SU-DHL-6 (cell line): ENCODE results near the gene MIX23.

Experiments
- H2AFZ ChIP-seq: fragments of 200-600 bp; sonication (generic); 2 replicates; pipeline ENCODE4 v1.6.1; 2014; ENCODE audit warnings: low read depth, mild to moderate bottlenecking, moderate library complexity, mixed read lengths, antibody characterized with exemption, low read length; ENCODE audit not compliant: severe bottlenecking
- H3F3A ChIP-seq: fragments of 200-600 bp; shearing (Covaris generic); 2 replicates; pipeline ENCODE4 v1.6.0; 2016; ENCODE audit warnings: antibody characterized with exemption, mild to moderate bottlenecking; ENCODE audit not compliant: insufficient read depth
- H3K27ac ChIP-seq: fragments of 200-600 bp; sonication (generic); 2 replicates; pipeline ENCODE4 v1.5.1; 2016; ENCODE audit warnings: low read depth, mild to moderate bottlenecking, low read length, moderate library complexity, mixed read lengths
- H3K27me3 ChIP-seq: fragments of 200-600 bp; sonication (generic), shearing (Covaris generic); 2 replicates; pipeline ENCODE4 v1.6.0; 2014; ENCODE audit warnings: mild to moderate bottlenecking, low read length
- H3K36me3 ChIP-seq: fragments of 200-600 bp; sonication (generic); 2 replicates; pipeline ENCODE4 v1.6.1; 2014; ENCODE audit warnings: mild to moderate bottlenecking, low read length, mixed read lengths
- H3K4me2 ChIP-seq: fragments of 300-600, 200-600 bp; shearing (Covaris generic), sonication (generic); 2 replicates; pipeline ENCODE4 v1.6.0; 2014; ENCODE audit warnings: low read length, low read depth, mild to moderate bottlenecking; ENCODE audit not compliant: poor library complexity, severe bottlenecking
- H3K4me3 ChIP-seq: fragments of 200-600 bp; sonication (generic); 2 replicates; pipeline ENCODE4 v1.5.1; 2014; ENCODE audit warnings: antibody characterized with exemption, low read length, mild to moderate bottlenecking, mixed read lengths; ENCODE audit not compliant: insufficient read depth, poor library complexity, severe bottlenecking
- H3K79me2 ChIP-seq: fragments of 200-600 bp; sonication (generic); 2 replicates; pipeline ENCODE4 v1.6.1; 2014; ENCODE audit warnings: mild to moderate bottlenecking, low read length, moderate library complexity; ENCODE audit not compliant: insufficient read depth
- H3K9ac ChIP-seq: fragments of 200-600 bp; sonication (generic); 2 replicates; pipeline ENCODE4 v1.7.0; 2014; ENCODE audit warnings: mild to moderate bottlenecking, low read length
- H3K9me2 ChIP-seq: fragments of 200-600 bp; sonication (generic); replicated peaks from 2 replicates; pipeline ENCODE4 v1.6.1; 2014; ENCODE audit warnings: low read length; ENCODE audit not compliant: insufficient read depth
- H3K9me3 ChIP-seq: fragments of 200-600 bp; sonication (generic); 2 replicates; pipeline ENCODE4 v1.6.1; 2014; ENCODE audit warnings: low read length, mixed read lengths; ENCODE audit not compliant: insufficient read depth
- H4K20me1 ChIP-seq: fragments of 200-600 bp; sonication (generic); 2 replicates; pipeline ENCODE4 v1.6.1; 2014; ENCODE audit warnings: low read depth, mild to moderate bottlenecking, antibody characterized with exemption, low read length, moderate library complexity, mixed read lengths
- EZH2phosphoT487 ChIP-seq: fragments of 200-600 bp; sonication (generic), shearing (Covaris generic); conservative IDR thresholded peaks from 2 replicates; pipeline ENCODE4 v1.6.1; 2018; ENCODE audit warnings: mild to moderate bottlenecking, antibody characterized with exemption, low read length, moderate library complexity, mixed read lengths
- TF ChIP-seq, protein P1 (sequence below): fragments of 200-600 bp; sonication (generic); IDR thresholded peaks from one replicate; pipeline ENCODE4 v1.5.1; 2017; ENCODE audit warnings: antibody characterized with exemption, mild to moderate bottlenecking, low read length, moderate library complexity; ENCODE audit not compliant: insufficient read depth, poor library complexity, severe bottlenecking

MIX23 gene

DNA sequence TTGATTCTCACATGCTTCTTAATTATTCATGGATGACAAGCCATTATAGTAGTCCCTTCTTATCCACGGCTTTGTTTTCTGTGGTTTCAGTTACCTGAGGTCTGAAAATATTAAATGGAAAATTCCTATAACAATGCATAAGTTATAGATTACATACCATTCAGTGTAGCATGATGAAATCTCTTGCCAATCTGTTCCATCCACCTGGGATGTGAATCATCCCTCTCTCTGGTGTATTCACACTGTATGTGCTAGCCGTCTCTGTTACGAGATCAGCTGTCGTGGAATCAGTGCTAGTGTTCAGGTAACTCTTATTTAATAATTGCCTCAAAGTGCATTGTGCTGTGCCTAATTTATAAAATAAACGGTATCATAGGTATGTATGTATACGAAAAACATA is 27.6 kb upstream of the MIX23 start:
- Histone ChIP-seq H3K27me3 (no peaks in the 10 kb centered on the region), H3K9me3 (no peaks in the 10 kb centered on the region), H3K9ac (no peak overlapping the region), H3K36me3 (peaks cover 18% of the 10 kb centered on the region; the same call in 1 of the 2 replicates), H3K9me2 (no peaks in the 10 kb centered on the region), H2AFZ (no peak overlapping the region), H4K20me1 (no peaks in the 10 kb centered on the region), H3K4me2 (no peak overlapping the region), H3F3A (peaks cover 7% of the 10 kb centered on the region; the same call in 1 of the 2 replicates), H3K4me3 (no peak overlapping the region), H3K79me2 (peaks cover 5% of the 10 kb centered on the region; the same call in 1 of the 2 replicates), H3K27ac (no peak overlapping the region)
- TF ChIP-seq, protein P1, sequence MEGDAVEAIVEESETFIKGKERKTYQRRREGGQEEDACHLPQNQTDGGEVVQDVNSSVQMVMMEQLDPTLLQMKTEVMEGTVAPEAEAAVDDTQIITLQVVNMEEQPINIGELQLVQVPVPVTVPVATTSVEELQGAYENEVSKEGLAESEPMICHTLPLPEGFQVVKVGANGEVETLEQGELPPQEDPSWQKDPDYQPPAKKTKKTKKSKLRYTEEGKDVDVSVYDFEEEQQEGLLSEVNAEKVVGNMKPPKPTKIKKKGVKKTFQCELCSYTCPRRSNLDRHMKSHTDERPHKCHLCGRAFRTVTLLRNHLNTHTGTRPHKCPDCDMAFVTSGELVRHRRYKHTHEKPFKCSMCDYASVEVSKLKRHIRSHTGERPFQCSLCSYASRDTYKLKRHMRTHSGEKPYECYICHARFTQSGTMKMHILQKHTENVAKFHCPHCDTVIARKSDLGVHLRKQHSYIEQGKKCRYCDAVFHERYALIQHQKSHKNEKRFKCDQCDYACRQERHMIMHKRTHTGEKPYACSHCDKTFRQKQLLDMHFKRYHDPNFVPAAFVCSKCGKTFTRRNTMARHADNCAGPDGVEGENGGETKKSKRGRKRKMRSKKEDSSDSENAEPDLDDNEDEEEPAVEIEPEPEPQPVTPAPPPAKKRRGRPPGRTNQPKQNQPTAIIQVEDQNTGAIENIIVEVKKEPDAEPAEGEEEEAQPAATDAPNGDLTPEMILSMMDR: no peak
- TF ChIP-seq EZH2phosphoT487: no peak

DNA sequence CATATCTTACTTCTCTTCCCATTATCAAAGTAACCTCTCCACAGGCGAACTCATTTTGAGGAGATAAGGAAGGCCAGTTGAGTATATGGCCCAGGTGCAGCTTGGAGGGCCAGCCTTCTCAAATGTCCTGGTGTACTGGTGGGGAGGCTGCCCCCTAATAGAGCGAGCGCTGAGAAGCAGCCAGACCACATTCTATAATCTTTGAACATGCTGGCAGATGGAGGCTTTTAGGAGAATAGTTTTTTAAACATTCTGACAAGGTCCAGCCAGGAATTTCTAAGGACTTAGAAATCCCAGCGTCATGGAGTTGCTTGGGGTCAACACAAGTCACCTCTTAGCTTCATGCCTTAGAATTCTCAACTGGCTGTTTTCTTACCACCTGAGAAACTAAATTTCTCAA is 27.1 kb upstream of the MIX23 start:
- H3K4me2 ChIP-seq: no peak overlapping the region
- no peaks in the 10 kb centered on the region for H4K20me1 ChIP-seq
- H3K9me3 ChIP-seq: no peaks in the 10 kb centered on the region
- H3K9ac ChIP-seq: no peak overlapping the region
- TF ChIP-seq, protein P1: no peak
- TF ChIP-seq EZH2phosphoT487: no peak
- H3K27ac ChIP-seq: no peak overlapping the region
- H3F3A ChIP-seq: peaks cover 2% of the 10 kb centered on the region; the same call in 1 of the 2 replicates
- peaks cover 18% of the 10 kb centered on the region; the same call in 1 of the 2 replicates for H3K36me3 ChIP-seq
- H3K79me2 ChIP-seq: no peaks in the 10 kb centered on the region
- no peaks in the 10 kb centered on the region for H3K9me2 ChIP-seq
- no peak overlapping the region for H3K4me3 ChIP-seq
- no peaks in the 10 kb centered on the region for H3K27me3 ChIP-seq
- H2AFZ ChIP-seq: no peak overlapping the region

DNA sequence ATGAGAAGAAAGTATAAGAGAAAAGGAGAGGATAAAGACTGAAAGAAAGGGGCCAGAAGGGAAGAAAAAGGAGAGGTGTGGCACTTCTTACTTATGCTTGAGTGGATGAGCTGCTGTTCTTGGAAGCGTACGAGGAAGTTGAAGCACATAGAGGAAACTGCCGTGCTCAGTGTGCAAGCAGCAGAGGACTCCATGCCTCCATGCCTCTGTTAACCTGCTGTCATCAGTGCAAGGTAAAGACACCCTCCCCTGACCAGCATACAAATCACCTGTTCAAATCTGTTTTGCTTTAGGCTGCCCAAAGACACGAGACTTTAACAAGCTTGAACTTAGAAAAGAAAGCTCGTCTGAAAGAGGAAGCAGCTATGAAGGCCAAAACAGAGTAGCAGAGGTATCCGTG is 26.4 kb upstream of the MIX23 start:
- no peaks in the 10 kb centered on the region for H3K79me2 ChIP-seq
- TF ChIP-seq, protein P1: no peak
- no peak for TF ChIP-seq EZH2phosphoT487
- H3K9me3 ChIP-seq: no peaks in the 10 kb centered on the region
- H3K27me3 ChIP-seq: no peaks in the 10 kb centered on the region
- H2AFZ ChIP-seq: no peak overlapping the region
- no peak overlapping the region for H3K4me2 ChIP-seq
- no peak overlapping the region for H3K4me3 ChIP-seq
- H3K36me3 ChIP-seq: peaks cover 18% of the 10 kb centered on the region; the same call in 1 of the 2 replicates
- no peak overlapping the region for H3K9ac ChIP-seq
- peaks cover 2% of the 10 kb centered on the region; the same call in 1 of the 2 replicates for H3F3A ChIP-seq
- H3K27ac ChIP-seq: no peak overlapping the region
- H3K9me2 ChIP-seq: no peaks in the 10 kb centered on the region
- H4K20me1 ChIP-seq: no peaks in the 10 kb centered on the region
